K562 (cell line): ENCODE results near the gene TUBD1. TPM values are rescaled to one million over a fixed set of nuclear protein-coding genes. Genes with fewer than 3 reads are reported as not detected.

Experiments
- ARNT ChIP-seq, 2 experiments: fragments of 450-650 bp; IDR thresholded peaks; 2 replicates each; pipeline ENCODE4 v1.6.1; 2016; ENCODE audit warnings: mild to moderate bottlenecking in 1 of 2
- BRD9 ChIP-seq: fragments of 450-650 bp; IDR thresholded peaks from 2 replicates; pipeline ENCODE4 v1.6.1; 2018; ENCODE audit warnings: low read depth; ENCODE audit not compliant: partially characterized antibody
- CBX5 ChIP-seq: IDR thresholded peaks from 2 replicates; pipeline ENCODE4 v1.6.1; 2014; ENCODE audit warnings: low read depth, borderline replicate concordance
- DMBX1 ChIP-seq: fragments of 250-450 bp; sonication (Bioruptor Pico); IDR thresholded peaks from 2 replicates; pipeline ENCODE4 v1.8.0; 2022; ENCODE audit warnings: inconsistent platforms, mild to moderate bottlenecking, moderate library complexity, borderline replicate concordance
- DNMT1 ChIP-seq: fragments of 450-650 bp; IDR thresholded peaks from 2 replicates; pipeline ENCODE4 v1.6.1; 2016; ENCODE audit warnings: antibody characterized with exemption, mild to moderate bottlenecking
- HBP1 ChIP-seq: fragments of 450-650 bp; formaldehyde crosslinking; IDR thresholded peaks from 2 replicates; pipeline ENCODE4 v1.4.0; 2022; ENCODE audit warnings: missing genetic modification characterization
- KLF6 ChIP-seq: fragments of 250-450 bp; sonication (Bioruptor Pico); IDR thresholded peaks from 2 replicates; pipeline ENCODE4 v1.4.0; 2020; ENCODE audit warnings: mild to moderate bottlenecking, moderate library complexity, borderline replicate concordance
- LARP7 ChIP-seq: fragments of 450-650 bp; IDR thresholded peaks from 2 replicates; pipeline ENCODE4 v1.6.1; 2016
- NR0B1 ChIP-seq: fragments of 450-650 bp; IDR thresholded peaks from one replicate; pipeline ENCODE4 v1.6.1; 2018; ENCODE audit warnings: mild to moderate bottlenecking, moderate library complexity; ENCODE audit not compliant: partially characterized antibody
- NUFIP1 ChIP-seq: fragments of 450-650 bp; IDR thresholded peaks from 2 replicates; pipeline ENCODE4 v1.6.1; 2018; ENCODE audit not compliant: partially characterized antibody
- POLR2AphosphoS2 ChIP-seq: IDR thresholded peaks from 2 replicates; pipeline ENCODE4 v1.6.1; 2012; ENCODE audit warnings: low read length, improper control_type of control experiment
- POLR3G ChIP-seq: IDR thresholded peaks from 2 replicates; pipeline ENCODE4 v1.6.1; 2011; ENCODE audit not compliant: insufficient read length, insufficient replicate concordance; ENCODE audit errors: extremely low read depth
- RBM17 ChIP-seq: fragments of 200-400 bp; formaldehyde crosslinking; IDR thresholded peaks from 2 replicates; pipeline ENCODE4 v1.6.1; 2017; ENCODE audit warnings: low read depth, mild to moderate bottlenecking, low read length, borderline replicate concordance
- RBM25 ChIP-seq: fragments of 200-400 bp; formaldehyde crosslinking; IDR thresholded peaks from 2 replicates; pipeline ENCODE4 v1.6.1; 2018; ENCODE audit warnings: low read length, low read depth, moderate library complexity; ENCODE audit not compliant: severe bottlenecking
- SIN3B ChIP-seq: fragments of 450-650 bp; IDR thresholded peaks from 2 replicates; pipeline ENCODE4 v1.6.1; 2017; ENCODE audit warnings: low read depth, mild to moderate bottlenecking, moderate library complexity
- SMARCA5 ChIP-seq: fragments of 450-650 bp; IDR thresholded peaks from 2 replicates; pipeline ENCODE4 v1.6.1; 2016
- SPI1 ChIP-seq: IDR thresholded peaks from 2 replicates; pipeline ENCODE4 v1.6.1; 2011; ENCODE audit warnings: low read depth, low read length, control low read depth, borderline replicate concordance
- TAF7 ChIP-seq: fragments of 450-650 bp; IDR thresholded peaks from 2 replicates; pipeline ENCODE4 v1.6.1; 2016; ENCODE audit warnings: missing genetic modification characterization, missing compliant biosample characterization
- VEZF1 ChIP-seq: fragments of 200-800 bp; sonication (Bioruptor generic); IDR thresholded peaks from 2 replicates; pipeline ENCODE4 v1.6.1; 2017; ENCODE audit warnings: missing genetic modification characterization, missing compliant biosample characterization
- XRCC3 ChIP-seq: fragments of 450-650 bp; IDR thresholded peaks from 2 replicates; pipeline ENCODE4 v1.6.1; 2017; ENCODE audit warnings: mild to moderate bottlenecking, moderate library complexity
- ZNF212 ChIP-seq: fragments of 450-650 bp; formaldehyde crosslinking; IDR thresholded peaks from 2 replicates; pipeline ENCODE4 v1.4.0; 2020; ENCODE audit warnings: mild to moderate bottlenecking
- ZNF239 ChIP-seq: fragments of 250-450 bp; sonication (Bioruptor Pico); IDR thresholded peaks from 2 replicates; pipeline ENCODE4 v1.4.0; 2020; ENCODE audit warnings: mild to moderate bottlenecking
- ZNF3 ChIP-seq: fragments of 250-450 bp; sonication (Bioruptor Pico); IDR thresholded peaks from 2 replicates; pipeline ENCODE4 v1.5.0; 2021; ENCODE audit warnings: mild to moderate bottlenecking, moderate library complexity
- ZNF740 ChIP-seq, 3 experiments: fragments of 200-800 bp in 1 of 3; sonication (Bioruptor generic) in 1 of 3; sonication (generic) in 1 of 3; formaldehyde crosslinking in 1 of 3; IDR thresholded peaks; 2 replicates each; pipeline versions ENCODE4 v1.6.1 to v1.8.0; 2016 to 2022; ENCODE audit warnings: mild to moderate bottlenecking in 2 of 3, missing compliant biosample characterization in 2 of 3, missing genetic modification characterization in 2 of 3, missing genetic modification reagents in 1 of 3
- ZNF77 ChIP-seq: fragments of 250-450 bp; sonication (Bioruptor Pico); IDR thresholded peaks from 2 replicates; pipeline ENCODE4 v1.5.0; 2020
- ZNF785 ChIP-seq: fragments of 250-450 bp; sonication (Bioruptor Pico); IDR thresholded peaks from 2 replicates; pipeline ENCODE4 v1.4.0; 2020; ENCODE audit warnings: mild to moderate bottlenecking
- polyA plus RNA-seq, 8 experiments: library from polyadenylated mRNA; depleted of rRNA in 4 of 8; stranded (reverse) in 5 of 8; unstranded in 3 of 8; fragments of >200 nt; fragmentation: Nextera tagmentation in 2 of 8; fragmentation: Illumina TruSeq in 1 of 8; extraction: Ambion mirVana in 2 of 8; extraction: Trizol in 1 of 8; gene quantifications; 2 replicates each; pipeline versions ENCODE4 v1.2.1 to v1.2.3, GENCODE V29; 2011 to 2014; ENCODE audit warnings: inconsistent platforms in 1 of 8, missing spikeins in 1 of 8
- total RNA-seq, 7 experiments: library from RNA; depleted of rRNA in 6 of 7; stranded (reverse); fragments of >200 nt in 6 of 7; fragmentation: Illumina TruSeq in 2 of 7; extraction: Trizol in 2 of 7; gene quantifications; 2 replicates each; pipeline versions ENCODE4 v1.2.1 to v1.2.3, GENCODE V29; 2011 to 2021; ENCODE audit warnings: low replicate concordance in 1 of 7

TUBD1 gene
- total and polyA plus RNA-seq, 9 of the 15 experiments (the other 6 are each of a cell fraction or from before 2014, with no cell fraction given) = 10.8 to 35.3 (median 17.9) TPM

DNA sequence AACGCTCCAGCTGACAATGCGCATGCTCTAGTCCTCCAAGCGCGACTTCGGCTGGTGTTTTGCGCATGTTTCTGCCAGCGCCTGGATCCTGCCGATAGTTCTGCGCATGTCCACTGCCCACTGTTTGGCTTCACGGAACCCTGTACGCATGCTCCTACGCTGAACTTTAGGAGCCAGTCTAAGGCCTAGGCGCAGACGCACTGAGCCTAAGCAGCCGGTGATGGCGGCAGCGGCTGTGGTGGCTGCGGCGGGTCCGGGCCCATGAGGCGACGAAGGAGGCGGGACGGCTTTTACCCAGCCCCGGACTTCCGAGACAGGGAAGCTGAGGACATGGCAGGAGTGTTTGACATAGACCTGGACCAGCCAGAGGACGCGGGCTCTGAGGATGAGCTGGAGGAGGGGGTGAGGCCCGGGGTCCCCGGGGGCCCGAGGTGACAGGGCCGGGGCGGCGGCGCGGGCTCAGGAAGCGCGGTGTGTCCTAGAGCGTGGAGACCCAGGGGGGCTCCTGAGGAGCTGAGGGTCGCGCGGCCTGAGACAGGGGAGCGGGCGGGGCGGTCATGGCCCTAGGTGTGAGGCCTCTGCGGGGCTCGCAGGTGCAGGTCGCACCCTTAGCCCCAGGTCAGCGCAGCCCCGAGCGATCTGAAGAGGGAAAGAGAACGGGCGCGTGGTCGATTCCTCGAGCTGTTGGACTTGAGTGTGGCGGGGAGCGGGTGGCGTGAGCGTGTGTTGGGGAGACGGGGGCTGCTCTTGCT, at the start of gene TUBD1, which contains the start of gene RPS6KB1 (continued):
- TF ChIP-seq POLR3G = no peak
- TF ChIP-seq ZNF77 (CRISPR knock-in tag) = no peak
- no peak for TF ChIP-seq NR0B1
- TF ChIP-seq SPI1 = no peak
- TF ChIP-seq SMARCA5 = no peak
- TF ChIP-seq ZNF239 (CRISPR knock-in tag) = no peak
- no peak for TF ChIP-seq ARNT (IDR thresholded peaks at IDR 0.05)
- TF ChIP-seq XRCC3 = no peak
- TF ChIP-seq NUFIP1 = no peak
- no peak for TF ChIP-seq ZNF3 (CRISPR knock-in tag)
- TF ChIP-seq RBM17 = no peak
- no peak for TF ChIP-seq LARP7
- TF ChIP-seq DNMT1 = no peak
- TF ChIP-seq HBP1 (CRISPR knock-in tag) = peak; percentile 68; the same call in 1 of the 2 replicates
- no peak for TF ChIP-seq BRD9
- TF ChIP-seq SIN3B = peak; percentile 84
- no peak for TF ChIP-seq ZNF212
- TF ChIP-seq POLR2AphosphoS2 = peak; percentile 60; the same call in 1 of the 2 replicates
- TF ChIP-seq RBM25 = no peak
- TF ChIP-seq CBX5 = no peak
- TF ChIP-seq TAF7 = peak; percentile 93
- TF ChIP-seq ZNF740 (CRISPR knock-in tag; IDR thresholded peaks at IDR 0.05) = no peak
- no peak for TF ChIP-seq ZNF740 (tag; IDR thresholded peaks at IDR 0.05)
- no peak for TF ChIP-seq ZNF785
- no peak for TF ChIP-seq KLF6 (CRISPR knock-in tag)
- TF ChIP-seq DMBX1 (CRISPR knock-in tag) = 0 out of 2 replicates have a peak, but pooled peaks have one; percentile 34
- TF ChIP-seq VEZF1 (CRISPR knock-in tag) = 0 out of 2 replicates have a peak, but pooled peaks have one; percentile 29
